ENCODE results near the gene NADSYN1. TPM values are rescaled to one million over a fixed set of nuclear protein-coding genes. Genes with fewer than 3 reads are reported as not detected.
"Not testable (repeated sequence)": the region's sequence is repeated elsewhere in the genome, so short reads cannot be mapped to it uniquely, and the experiment has no call there.

NADSYN1 gene
- total RNA-seq, 2 experiments from 2014 or later: 106 to 112 TPM

- no peak overlapping the region for H3K27ac Mint-ChIP-seq
- no peaks in the 10 kb centered on the region for H3K9me3 Mint-ChIP-seq
- CTCF ChIA-PET: no interaction called here
- no peaks in the 10 kb centered on the region for H3K4me1 ChIP-seq (ENCODE audit: insufficient read depth, low read length)
- POLR2A ChIA-PET: no interaction called here
- no peaks in the 10 kb centered on the region for H3K36me3 Mint-ChIP-seq (ENCODE audit: low read depth)
- H3K27me3 Mint-ChIP-seq: no peaks in the 10 kb centered on the region
- H3K27ac ChIP-seq (ENCODE audit: low read depth in 1 of 2, low read length in 2 of 2): no peak overlapping the region
- H3K4me1 Mint-ChIP-seq (ENCODE audit: low read depth): no peaks in the 10 kb centered on the region
- no peaks in the 10 kb centered on the region for H3K9me3 ChIP-seq (ENCODE audit: control insufficient read depth in 1 of 2, insufficient read depth in 1 of 2, low read length in 2 of 2)
- no peaks in the 10 kb centered on the region for H3K36me3 ChIP-seq (ENCODE audit: insufficient read depth, low read length)
- TF ChIP-seq CTCF (IDR thresholded peaks at IDR 0.05): no peak
- no peak overlapping the region for H3K4me3 ChIP-seq (ENCODE audit: low read length)
- DNase-seq: no peak
- no peak overlapping the region for H3K4me3 Mint-ChIP-seq
- ATAC-seq (ENCODE audit: poor library complexity): no peak
- intact Hi-C loops (cut with DNase I, micrococcal nuclease): no loop called here
- no peaks in the 10 kb centered on the region for H3K27me3 ChIP-seq (ENCODE audit: control insufficient read depth in 1 of 2, insufficient read depth in 2 of 2, low read length in 2 of 2)
Observed at GRCh38 chr11:71421392-71421950, 31.5 kb upstream of the NADSYN1 start.

GRCh38 chr11:71422318-71422717 lies 30.7 kb upstream of the NADSYN1 start:
- H3K4me1 ChIP-seq (ENCODE audit: insufficient read depth, low read length); POLR2A ChIA-PET; H3K36me3 Mint-ChIP-seq (ENCODE audit: low read depth); H3K27ac Mint-ChIP-seq; H3K4me1 Mint-ChIP-seq (ENCODE audit: low read depth); DNase-seq; H3K27me3 ChIP-seq (ENCODE audit: control insufficient read depth in 1 of 2, insufficient read depth in 2 of 2, low read length in 2 of 2); CTCF ChIA-PET; H3K27ac ChIP-seq (ENCODE audit: low read depth in 1 of 2, low read length in 2 of 2); H3K9me3 ChIP-seq (ENCODE audit: control insufficient read depth in 1 of 2, insufficient read depth in 1 of 2, low read length in 2 of 2); H3K4me3 ChIP-seq (ENCODE audit: low read length); intact Hi-C loops (cut with DNase I, micrococcal nuclease); H3K9me3 Mint-ChIP-seq; H3K27me3 Mint-ChIP-seq; H3K36me3 ChIP-seq (ENCODE audit: insufficient read depth, low read length); H3K4me3 Mint-ChIP-seq; ATAC-seq (ENCODE audit: poor library complexity): not testable (repeated sequence)

GRCh38 chr11:71423181-71423790 lies 29.7 kb upstream of the NADSYN1 start:
- Histone ChIP-seq H3K9me3 (ENCODE audit: control insufficient read depth in 1 of 2, insufficient read depth in 1 of 2, low read length in 2 of 2) (no peaks in the 10 kb centered on the region), H3K27ac (ENCODE audit: low read depth in 1 of 2, low read length in 2 of 2) (no peak overlapping the region), H3K36me3 (ENCODE audit: insufficient read depth, low read length) (no peaks in the 10 kb centered on the region), H3K4me1 (ENCODE audit: insufficient read depth, low read length) (no peaks in the 10 kb centered on the region), H3K27me3 (ENCODE audit: control insufficient read depth in 1 of 2, insufficient read depth in 2 of 2, low read length in 2 of 2) (no peaks in the 10 kb centered on the region), H3K4me3 (ENCODE audit: low read length) (no peak overlapping the region)
- H3K27ac Mint-ChIP-seq: no peak overlapping the region
- no peaks in the 10 kb centered on the region for H3K9me3 Mint-ChIP-seq
- POLR2A ChIA-PET: no interaction called here
- no peaks in the 10 kb centered on the region for H3K27me3 Mint-ChIP-seq
- no peak for TF ChIP-seq CTCF (IDR thresholded peaks at IDR 0.05)
- no peaks in the 10 kb centered on the region for H3K36me3 Mint-ChIP-seq (ENCODE audit: low read depth)
- intact Hi-C loops (cut with DNase I, micrococcal nuclease): no loop called here
- ATAC-seq (ENCODE audit: poor library complexity) (no peak), DNase-seq (no peak)
- H3K4me3 Mint-ChIP-seq: no peak overlapping the region
- CTCF ChIA-PET: no interaction called here
- no peaks in the 10 kb centered on the region for H3K4me1 Mint-ChIP-seq (ENCODE audit: low read depth)

GRCh38 chr11:71425409-71425808 lies 27.6 kb upstream of the NADSYN1 start:
- DNase-seq: no peak
- ChIA-PET POLR2A (no interaction called here), CTCF (interaction anchor here (2.1 kb wide), 1 partner anchor 9 kb away, joined by 4 read pairs; no protein-coding TSS in a partner anchor)
- H3K27me3 ChIP-seq (ENCODE audit: control insufficient read depth in 1 of 2, insufficient read depth in 2 of 2, low read length in 2 of 2): no peaks in the 10 kb centered on the region
- no peaks in the 10 kb centered on the region for H3K27me3 Mint-ChIP-seq
- H3K36me3 ChIP-seq (ENCODE audit: insufficient read depth, low read length): no peaks in the 10 kb centered on the region
- no peak overlapping the region for H3K4me3 ChIP-seq (ENCODE audit: low read length)
- no peak overlapping the region for H3K4me3 Mint-ChIP-seq
- TF ChIP-seq CTCF (IDR thresholded peaks at IDR 0.05): no peak
- no peaks in the 10 kb centered on the region for H3K9me3 ChIP-seq (ENCODE audit: control insufficient read depth in 1 of 2, insufficient read depth in 1 of 2, low read length in 2 of 2)
- H3K27ac ChIP-seq (ENCODE audit: low read depth in 1 of 2, low read length in 2 of 2): no peak overlapping the region
- no peak overlapping the region for H3K27ac Mint-ChIP-seq
- no peaks in the 10 kb centered on the region for H3K36me3 Mint-ChIP-seq (ENCODE audit: low read depth)
- no peaks in the 10 kb centered on the region for H3K9me3 Mint-ChIP-seq
- intact Hi-C loops (cut with DNase I, micrococcal nuclease): no loop called here
- H3K4me1 ChIP-seq (ENCODE audit: insufficient read depth, low read length): no peaks in the 10 kb centered on the region
- no peaks in the 10 kb centered on the region for H3K4me1 Mint-ChIP-seq (ENCODE audit: low read depth)
- ATAC-seq (ENCODE audit: poor library complexity): no peak

Measured in CD4-positive, alpha-beta T cell (primary cell).